ENCODE results near the gene GRID2IP.

The GRID2IP gene

GRCh38 chr7:6562106-6562505, 10.8 kb upstream of the GRID2IP start:
- no peak for DNase-seq (ENCODE audit: low read depth)

- DNase-seq (ENCODE audit: low read depth), result no peak
Measured at GRCh38 chr7:6559896-6560295, 8.6 kb upstream of the GRID2IP start.

GRCh38 chr7:6558837-6559236, 7.6 kb upstream of the GRID2IP start:
- DNase-seq (ENCODE audit: low read depth), result no peak

- DNase-seq (ENCODE audit: low read depth), result no peak
Measured at GRCh38 chr7:6556196-6556595, 4.9 kb upstream of the GRID2IP start.

GRCh38 chr7:6554848-6555247, 3.6 kb upstream of the GRID2IP start:
- no peak for DNase-seq (ENCODE audit: low read depth)

- no peak for DNase-seq (ENCODE audit: low read depth)
Measured at GRCh38 chr7:6553448-6554044, 2.3 kb upstream of the GRID2IP start.

GRCh38 chr7:6547400-6547799, 3.9 kb downstream of the GRID2IP start:
- DNase-seq (ENCODE audit: low read depth), result no peak

GRCh38 chr7:6546498-6547251, 4.6 kb downstream of the GRID2IP start:
- no peak for DNase-seq (ENCODE audit: low read depth)

GRCh38 chr7:6545398-6546126, 5.7 kb downstream of the GRID2IP start:
- no peak for DNase-seq (ENCODE audit: low read depth)

GRCh38 chr7:6542368-6542767, 8.9 kb downstream of the GRID2IP start:
- no peak for DNase-seq (ENCODE audit: low read depth)

GRCh38 chr7:6536262-6537260, 14.7 kb downstream of the GRID2IP start:
- no peak for DNase-seq (ENCODE audit: low read depth)

GRCh38 chr7:6533893-6534495, 17.3 kb downstream of the GRID2IP start:
- no peak for DNase-seq (ENCODE audit: low read depth)

- no peak for DNase-seq (ENCODE audit: low read depth)
Measured at GRCh38 chr7:6532516-6532915, 18.7 kb downstream of the GRID2IP start.

- no peak for DNase-seq (ENCODE audit: low read depth)
Measured at GRCh38 chr7:6531492-6532279, 19.6 kb downstream of the GRID2IP start.

GRCh38 chr7:6530626-6531491, 20.4 kb downstream of the GRID2IP start:
- DNase-seq (ENCODE audit: low read depth), result no peak

- DNase-seq (ENCODE audit: low read depth), result no peak
Measured at GRCh38 chr7:6529643-6530042, 21.6 kb downstream of the GRID2IP start.

- no peak for DNase-seq (ENCODE audit: low read depth)
Measured at GRCh38 chr7:6528401-6529130, 22.7 kb downstream of the GRID2IP start.

GRCh38 chr7:6526997-6527378, 24.3 kb downstream of the GRID2IP start:
- DNase-seq (ENCODE audit: low read depth), result no peak

All from fibroblast of the conjunctiva (primary cell).